CD8-positive, alpha-beta memory T cell (primary cell): ENCODE results near the gene PCBD1. TPM values are rescaled to one million over a fixed set of nuclear protein-coding genes. Genes with fewer than 3 reads are reported as not detected.

Experiments used
- CTCF ChIA-PET: fragments of 350-600 bp; sonication (Branson Sonifier 250); formaldehyde crosslinking; loops from one replicate; lab custom pipeline; 2021; ENCODE audit warnings: antibody characterized with exemption; lab: Charles Lee
- POLR2A ChIA-PET: fragments of 350-600 bp; sonication (Branson Sonifier 250); formaldehyde crosslinking; loops from one replicate; lab custom pipeline; 2021; ENCODE audit warnings: antibody characterized with exemption; lab: Charles Lee
- DNase-seq, 5 donors: peaks; one replicate each; pipeline versions ENCODE4 v3.0.0 to v3.0.0-alpha.2; 2020 to 2022; ENCODE audit warnings: mixed read lengths in 1 of 5
- H3K27ac ChIP-seq: one replicate; pipeline ENCODE4 v1.7.0; 2013; ENCODE audit warnings: low read depth, mild to moderate bottlenecking, low read length, moderate library complexity
- H3K27me3 ChIP-seq: 2 replicates; pipeline ENCODE4 v1.7.0; 2013; ENCODE audit warnings: low read length, mild to moderate bottlenecking; ENCODE audit not compliant: insufficient read depth, poor library complexity, severe bottlenecking
- H3K36me3 ChIP-seq: 2 replicates; pipeline ENCODE4 v1.7.0; 2013; ENCODE audit warnings: mild to moderate bottlenecking, low read length, moderate library complexity; ENCODE audit not compliant: insufficient read depth
- H3K4me1 ChIP-seq: 2 replicates; pipeline ENCODE4 v1.7.0; 2013; ENCODE audit warnings: mild to moderate bottlenecking, low read length, moderate library complexity; ENCODE audit not compliant: insufficient read depth
- H3K4me3 ChIP-seq: 2 replicates; pipeline ENCODE4 v1.7.0; 2013; ENCODE audit warnings: mild to moderate bottlenecking, low read length
- H3K9me3 ChIP-seq: 2 replicates; pipeline ENCODE4 v1.7.0; 2013; ENCODE audit warnings: mild to moderate bottlenecking, low read length
- H3K27ac Mint-ChIP-seq, 8 donors: one replicate each; pipeline ENCODE4 v1.8.0; 2020 to 2021; ENCODE audit warnings: mixed read lengths in 8 of 8, mild to moderate bottlenecking in 6 of 8, inconsistent platforms in 3 of 8, moderate library complexity in 3 of 8
- H3K27me3 Mint-ChIP-seq, 2 donors: one replicate each; pipeline ENCODE4 v1.8.0; 2020 to 2021; ENCODE audit warnings: mixed read lengths in 2 of 2, mild to moderate bottlenecking in 1 of 2, moderate library complexity in 1 of 2
- H3K36me3 Mint-ChIP-seq, 3 donors: one replicate each; pipeline ENCODE4 v1.8.0; 2020 to 2021; ENCODE audit warnings: mixed read lengths in 3 of 3, inconsistent platforms in 1 of 3, mild to moderate bottlenecking in 1 of 3
- H3K4me1 Mint-ChIP-seq, 3 donors: one replicate each; pipeline ENCODE4 v1.8.0; 2020 to 2021; ENCODE audit warnings: mixed read lengths in 3 of 3, inconsistent platforms in 1 of 3, mild to moderate bottlenecking in 1 of 3
- H3K4me3 Mint-ChIP-seq, 7 donors: one replicate each; pipeline ENCODE4 v1.8.0; 2020 to 2021; ENCODE audit warnings: mixed read lengths in 7 of 7, mild to moderate bottlenecking in 6 of 7, moderate library complexity in 4 of 7, inconsistent platforms in 2 of 7
- H3K9me3 Mint-ChIP-seq, 5 donors: one replicate each; pipeline ENCODE4 v1.8.0; 2020 to 2022; ENCODE audit warnings: mixed read lengths in 5 of 5, mild to moderate bottlenecking in 3 of 5, moderate library complexity in 2 of 5, inconsistent platforms in 1 of 5
- polyA plus RNA-seq: library from polyadenylated mRNA; unstranded; fragments of 300-500 nt; fragmentation: Illumina TruSeq; gene quantifications from one replicate; pipeline ENCODE4 v1.2.3, GENCODE V29; 2021
- total RNA-seq, 2 experiments: library from RNA; stranded (reverse); gene quantifications; one replicate each; pipeline ENCODE4 v1.2.3, GENCODE V29; 2021

PCBD1 gene
- total and polyA plus RNA-seq, 3 experiments from 2014 or later: 29.1 to 55.3 (median 53.9) TPM

GRCh38 chr10:70885931-70886903, 2.1 kb downstream of the PCBD1 start:
- Histone ChIP-seq H3K4me1 (peaks cover 12% of the 10 kb centered on the region), H3K27ac (no peak overlapping the region), H3K36me3 (no peaks in the 10 kb centered on the region), H3K4me3 (no peak overlapping the region), H3K27me3 (no peaks in the 10 kb centered on the region), H3K9me3 (no peaks in the 10 kb centered on the region)
- H3K4me3 Mint-ChIP-seq: peak overlapping the region; percentile 13 to 92 (median 73)
- H3K36me3 Mint-ChIP-seq: peaks cover 0 to 32% (median 5%) of the 10 kb centered on the region in 3 donors
- H3K4me1 Mint-ChIP-seq: peaks cover 11 to 23% (median 21%) of the 10 kb centered on the region in 3 donors
- POLR2A ChIA-PET: interaction anchor here (0.5 kb wide), 1 partner anchor 770 kb away, joined by 3 read pairs; no protein-coding TSS in a partner anchor
- peak overlapping the region in 5 of 8 donors; percentile 34 to 89 (median 84) for H3K27ac Mint-ChIP-seq
- no peak for DNase-seq
- CTCF ChIA-PET: interaction anchor here (1.1 to 4.1 kb wide), 3 partner anchors 9 to 337 kb away, joined by 4 to 11 read pairs (median 6); no protein-coding TSS in a partner anchor
- H3K27me3 Mint-ChIP-seq: no peaks in the 10 kb centered on the region
- H3K9me3 Mint-ChIP-seq: no peaks in the 10 kb centered on the region

GRCh38 chr10:70885481-70885880, 2.9 kb downstream of the PCBD1 start:
- CTCF ChIA-PET: interaction anchor here (4.1 kb wide), 1 partner anchor 8 kb away, joined by 11 read pairs; no protein-coding TSS in a partner anchor
- H3K27ac Mint-ChIP-seq: peak overlapping the region in 2 of 8 donors; percentile 51 to 55
- Histone ChIP-seq H3K4me3 (no peak overlapping the region), H3K27me3 (no peaks in the 10 kb centered on the region), H3K9me3 (no peaks in the 10 kb centered on the region), H3K4me1 (peaks cover 12% of the 10 kb centered on the region), H3K36me3 (no peaks in the 10 kb centered on the region), H3K27ac (no peak overlapping the region)
- no peak for DNase-seq
- POLR2A ChIA-PET: no interaction called here
- H3K9me3 Mint-ChIP-seq: no peaks in the 10 kb centered on the region
- H3K4me3 Mint-ChIP-seq: peak overlapping the region in 2 of 7 donors; percentile 16 to 38
- H3K36me3 Mint-ChIP-seq: peaks cover 0 to 32% (median 5%) of the 10 kb centered on the region in 3 donors
- peaks cover 11 to 23% (median 21%) of the 10 kb centered on the region in 3 donors for H3K4me1 Mint-ChIP-seq
- no peaks in the 10 kb centered on the region for H3K27me3 Mint-ChIP-seq

GRCh38 chr10:70884741-70885140, 3.6 kb downstream of the PCBD1 start:
- peaks cover 15 to 27% (median 24%) of the 10 kb centered on the region in 3 donors for H3K4me1 Mint-ChIP-seq
- POLR2A ChIA-PET: no interaction called here
- no peak overlapping the region for H3K4me3 ChIP-seq
- H3K27me3 ChIP-seq: no peaks in the 10 kb centered on the region
- no peak overlapping the region for H3K27ac ChIP-seq
- H3K9me3 ChIP-seq: no peaks in the 10 kb centered on the region
- H3K4me3 Mint-ChIP-seq: peak overlapping the region in 1 of 7 donors; percentile 38
- H3K36me3 ChIP-seq: no peaks in the 10 kb centered on the region
- H3K4me1 ChIP-seq: peaks cover 12% of the 10 kb centered on the region
- no peaks in the 10 kb centered on the region for H3K27me3 Mint-ChIP-seq
- H3K27ac Mint-ChIP-seq: peak overlapping the region in 4 of 8 donors; percentile 10 to 74 (median 32)
- H3K36me3 Mint-ChIP-seq: peaks cover 0 to 35% (median 5%) of the 10 kb centered on the region in 3 donors
- H3K9me3 Mint-ChIP-seq: no peaks in the 10 kb centered on the region
- CTCF ChIA-PET: no interaction called here
- DNase-seq: no peak

DNA sequence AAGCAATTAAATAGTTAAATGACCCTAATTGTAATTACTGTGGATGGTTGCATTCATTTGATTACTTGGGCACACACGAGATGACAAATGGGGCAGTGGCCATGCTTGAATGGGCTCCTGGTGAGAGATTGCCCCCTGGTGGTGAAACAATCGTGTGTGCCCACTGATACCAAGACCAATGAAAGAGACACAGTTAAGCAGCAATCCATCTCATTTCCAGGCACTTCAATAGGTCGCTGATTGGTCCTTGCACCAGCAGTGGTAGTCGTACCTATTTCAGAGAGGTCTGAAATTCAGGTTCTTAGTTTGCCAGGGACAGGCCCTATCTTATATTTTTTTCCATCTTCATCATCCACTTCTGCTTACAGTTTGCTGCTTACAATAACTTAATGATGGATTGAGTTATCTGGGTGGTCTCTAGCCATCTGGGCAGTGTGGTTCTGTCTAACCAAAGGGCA, 8.3 kb downstream of the PCBD1 start:
- Histone ChIP-seq H3K9me3 (no peaks in the 10 kb centered on the region), H3K4me1 (no peaks in the 10 kb centered on the region), H3K27me3 (no peaks in the 10 kb centered on the region), H3K27ac (no peak overlapping the region), H3K4me3 (no peak overlapping the region), H3K36me3 (peaks cover 7% of the 10 kb centered on the region)
- Mint-ChIP-seq H3K4me1 (peaks cover 3 to 9% (median 4%) of the 10 kb centered on the region in 3 donors), H3K27ac (no peak overlapping the region), H3K27me3 (peaks cover 0 to 2% of the 10 kb centered on the region in 2 donors), H3K36me3 (peaks cover 0 to 63% (median 14%) of the 10 kb centered on the region in 3 donors), H3K4me3 (no peak overlapping the region), H3K9me3 (no peaks in the 10 kb centered on the region)
- peak; percentile 59 to 83 (median 65) for DNase-seq
- ChIA-PET CTCF (interaction anchor here (0.8 to 2.3 kb wide), 4 partner anchors 12 to 330 kb away, joined by 3 to 8 read pairs (median 4); no protein-coding TSS in a partner anchor), POLR2A (no interaction called here)

- DNase-seq: no peak
- peak overlapping the region in 2 of 8 donors; percentile 10 to 57 for H3K27ac Mint-ChIP-seq
Observed at GRCh38 chr10:70879207-70879606, 9.2 kb downstream of the PCBD1 start.

DNA sequence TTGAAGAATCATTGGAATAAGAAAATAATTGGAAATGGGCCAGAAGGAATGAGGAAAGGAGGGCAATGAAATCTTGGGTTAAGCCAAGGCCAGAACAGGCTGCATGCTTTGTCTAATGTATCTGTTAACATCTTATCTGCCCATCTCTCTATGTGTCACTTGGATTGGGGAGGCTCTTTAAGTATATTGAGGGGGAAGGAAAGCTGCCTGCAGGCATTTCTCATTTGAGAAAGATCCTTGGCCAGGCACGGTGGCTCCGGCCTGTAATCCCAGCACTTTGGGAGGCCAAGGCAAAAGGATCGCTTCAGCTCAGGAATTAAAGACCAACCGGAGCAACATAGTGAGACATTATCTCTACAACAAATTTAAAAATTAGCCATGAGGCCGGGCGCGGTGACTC, 14.3 kb downstream of the PCBD1 start:
- Mint-ChIP-seq H3K27ac (peak overlapping the region in 1 of 8 donors; percentile 41), H3K27me3 (peaks cover 0 to 2% of the 10 kb centered on the region in 2 donors), H3K4me3 (no peak overlapping the region), H3K9me3 (no peaks in the 10 kb centered on the region), H3K4me1 (no peaks in the 10 kb centered on the region), H3K36me3 (peaks cover 0 to 82% (median 17%) of the 10 kb centered on the region in 3 donors)
- Histone ChIP-seq H3K4me3 (no peak overlapping the region), H3K27me3 (no peaks in the 10 kb centered on the region), H3K9me3 (no peaks in the 10 kb centered on the region), H3K27ac (no peak overlapping the region), H3K4me1 (no peaks in the 10 kb centered on the region), H3K36me3 (peaks cover 11% of the 10 kb centered on the region)
- CTCF ChIA-PET: no interaction called here
- POLR2A ChIA-PET: no interaction called here
- DNase-seq: no peak

More at GRCh38 chr10:70879207-70879606, 9.2 kb downstream of the PCBD1 start:
- Histone ChIP-seq H3K36me3 (peaks cover 7% of the 10 kb centered on the region), H3K4me1 (no peaks in the 10 kb centered on the region), H3K4me3 (no peak overlapping the region), H3K9me3 (no peaks in the 10 kb centered on the region), H3K27me3 (no peaks in the 10 kb centered on the region), H3K27ac (no peak overlapping the region)
- Mint-ChIP-seq H3K4me3 (no peak overlapping the region), H3K36me3 (peaks cover 0 to 60% (median 11%) of the 10 kb centered on the region in 3 donors), H3K9me3 (no peaks in the 10 kb centered on the region), H3K4me1 (peaks cover 3 to 4% (median 4%) of the 10 kb centered on the region in 3 donors), H3K27me3 (peaks cover 0 to 2% of the 10 kb centered on the region in 2 donors)
- POLR2A ChIA-PET: no interaction called here
- CTCF ChIA-PET: interaction anchor here (0.7 to 2.4 kb wide), 8 partner anchors 9 to 1873 kb away, joined by 3 to 7 read pairs (median 4); no protein-coding TSS in a partner anchor

- Mint-ChIP-seq H3K36me3 (peaks cover 0 to 81% (median 15%) of the 10 kb centered on the region in 3 donors), H3K9me3 (no peaks in the 10 kb centered on the region), H3K27me3 (peaks cover 0 to 2% of the 10 kb centered on the region in 2 donors), H3K4me3 (no peak overlapping the region), H3K27ac (peak overlapping the region in 4 of 8 donors; percentile 1 to 73 (median 36)), H3K4me1 (no peaks in the 10 kb centered on the region)
- ChIA-PET CTCF (no interaction called here), POLR2A (no interaction called here)
- H3K9me3 ChIP-seq: no peaks in the 10 kb centered on the region
- no peaks in the 10 kb centered on the region for H3K27me3 ChIP-seq
- H3K4me3 ChIP-seq: no peak overlapping the region
- no peak for DNase-seq
- H3K4me1 ChIP-seq: no peaks in the 10 kb centered on the region
- peaks cover 9% of the 10 kb centered on the region for H3K36me3 ChIP-seq
- no peak overlapping the region for H3K27ac ChIP-seq
Observed at GRCh38 chr10:70872291-70872690, 16.1 kb downstream of the PCBD1 start.
